T-helper 1 cell treated with Interleukin-12 subunit alpha and Interleukin-12 subunit beta and Interleukin-4 antibody, amounts not matched to agents 30 μg/mL and 1 μg/mL, for 36 hours (primary cell): ENCODE results near the gene ZNF841.

Experiments used
- H3K27ac Mint-ChIP-seq: one replicate; pipeline ENCODE4 v1.8.0; 2021; ENCODE audit warnings: mild to moderate bottlenecking, mixed read lengths
- H3K27me3 Mint-ChIP-seq: one replicate; pipeline ENCODE4 v1.8.0; 2021; ENCODE audit warnings: low read depth, mixed read lengths
- H3K36me3 Mint-ChIP-seq: one replicate; pipeline ENCODE4 v1.8.0; 2021; ENCODE audit warnings: low read depth, mixed read lengths
- H3K4me1 Mint-ChIP-seq: one replicate; pipeline ENCODE4 v1.8.0; 2021; ENCODE audit warnings: low read depth, mixed read lengths
- H3K4me3 Mint-ChIP-seq: one replicate; pipeline ENCODE4 v1.8.0; 2021; ENCODE audit warnings: mild to moderate bottlenecking, moderate library complexity, mixed read lengths
- H3K9me3 Mint-ChIP-seq: one replicate; pipeline ENCODE4 v1.8.0; 2021; ENCODE audit warnings: mixed read lengths

Gene ZNF841

DNA sequence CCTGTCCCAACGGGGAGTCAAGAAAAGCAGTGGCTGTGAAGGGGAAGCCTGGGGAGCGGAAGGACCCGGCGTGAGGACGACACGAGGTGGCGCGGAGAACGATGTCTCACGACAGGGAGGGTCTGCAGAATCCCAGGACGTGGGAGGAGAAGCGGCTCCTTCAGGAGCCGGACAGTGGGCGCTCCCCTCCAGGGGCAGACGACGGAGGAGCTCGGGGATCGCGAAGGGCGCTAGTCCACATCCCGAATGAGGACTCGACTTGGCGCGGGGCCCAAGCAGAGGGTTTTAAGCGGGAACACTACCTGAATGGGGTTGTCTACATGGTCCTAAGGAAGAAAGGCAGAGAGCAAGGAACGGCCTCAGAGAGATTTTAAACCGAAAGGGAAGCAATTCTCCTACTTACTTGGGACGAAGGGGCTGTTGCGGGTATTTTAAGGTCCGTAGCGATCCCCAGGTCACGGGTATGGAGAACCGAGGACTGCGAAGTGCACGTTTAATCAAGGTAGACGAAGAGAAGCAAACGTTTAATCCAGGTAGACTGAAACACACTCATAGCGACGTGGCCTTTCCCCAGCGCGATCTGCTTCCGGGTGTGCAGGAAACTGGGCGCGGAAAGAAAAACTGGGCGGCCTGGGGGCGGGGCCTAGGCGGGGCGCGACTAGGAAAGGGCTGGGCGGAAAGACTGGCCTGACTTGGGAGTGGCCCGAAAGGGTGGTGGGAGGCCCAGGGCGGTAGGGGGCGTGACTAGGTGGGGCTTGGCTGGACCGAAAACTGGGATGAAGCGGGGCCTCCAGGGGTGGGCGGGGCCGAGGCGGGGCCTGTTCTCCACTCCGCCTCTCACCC lies at the start of gene ZNF841:
TSS of gene ZNF841 (minus strand) at position 594 of the 843 bp plus-strand sequence. CDS start 10,964 bp downstream, outside the sequence.
- Mint-ChIP-seq H3K27me3 (no peaks in the 10 kb centered on the region), H3K36me3 (peaks cover 50% of the 10 kb centered on the region), H3K4me1 (peaks cover 24% of the 10 kb centered on the region), H3K9me3 (peaks cover 83% of the 10 kb centered on the region), H3K4me3 (peak within 1 kb of the TSS; percentile 96), H3K27ac (peak within 1 kb of the TSS; percentile 96)

GRCh38 chr19:52142001-52142595 lies 46.5 kb upstream of the ZNF841 start:
- H3K4me3 Mint-ChIP-seq = no peak overlapping the region
- peaks cover 17% of the 10 kb centered on the region for H3K4me1 Mint-ChIP-seq
- no peak overlapping the region for H3K27ac Mint-ChIP-seq
- H3K27me3 Mint-ChIP-seq = no peaks in the 10 kb centered on the region
- H3K9me3 Mint-ChIP-seq = peaks cover 38% of the 10 kb centered on the region
- peaks cover 20% of the 10 kb centered on the region for H3K36me3 Mint-ChIP-seq

- peaks cover 24% of the 10 kb centered on the region for H3K36me3 Mint-ChIP-seq
- H3K4me3 Mint-ChIP-seq = no peak overlapping the region
Measured at GRCh38 chr19:52141203-52141602, 45.6 kb upstream of the ZNF841 start.

DNA sequence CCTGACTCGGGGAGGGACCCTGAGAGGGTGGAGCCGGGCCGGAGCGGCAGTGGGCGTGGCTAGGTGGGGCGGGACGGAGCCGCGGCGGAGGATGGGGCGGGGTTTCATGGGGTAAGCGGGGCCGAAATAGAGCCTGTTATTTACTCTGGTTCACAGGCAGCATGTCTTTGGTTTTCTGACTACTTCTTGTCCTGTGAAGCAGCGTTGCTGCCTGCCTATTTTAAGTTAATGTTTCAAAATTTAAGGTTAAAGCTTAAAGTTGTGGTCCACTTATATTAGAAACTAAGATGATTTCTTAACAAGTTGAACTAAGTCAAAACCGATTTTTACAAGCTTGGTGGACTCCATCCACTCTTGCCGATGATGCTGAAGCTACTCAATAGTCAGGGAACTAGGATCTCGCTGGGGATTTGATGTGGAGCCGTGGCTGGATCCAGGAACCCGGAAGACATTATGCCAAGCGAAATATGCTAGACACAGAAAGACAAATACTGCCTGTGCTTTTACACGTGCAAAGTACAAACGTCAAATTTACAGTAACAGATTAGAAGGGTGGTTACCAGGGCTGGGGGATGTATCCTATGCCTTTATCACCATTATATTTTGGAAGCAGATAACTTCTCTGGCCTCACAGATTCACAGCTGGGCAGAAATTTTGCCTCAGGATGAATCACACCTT lies 44.6 kb upstream of the ZNF841 start:
- Mint-ChIP-seq H3K4me1 (peaks cover 17% of the 10 kb centered on the region), H3K27me3 (no peaks in the 10 kb centered on the region), H3K36me3 (peaks cover 25% of the 10 kb centered on the region), H3K9me3 (peaks cover 37% of the 10 kb centered on the region), H3K4me3 (peak overlapping the region; percentile 94), H3K27ac (peak overlapping the region; percentile 87)

More at GRCh38 chr19:52141203-52141602, 45.6 kb upstream of the ZNF841 start:
- peaks cover 36% of the 10 kb centered on the region for H3K9me3 Mint-ChIP-seq
- no peak overlapping the region for H3K27ac Mint-ChIP-seq
- no peaks in the 10 kb centered on the region for H3K27me3 Mint-ChIP-seq
- peaks cover 17% of the 10 kb centered on the region for H3K4me1 Mint-ChIP-seq

GRCh38 chr19:52139252-52140031 lies 43.9 kb upstream of the ZNF841 start, which contains the start of gene ZNF616:
ZNF616 (minus strand) TSS chr19:52139938; CDS start chr19:52130512, 9,426 bp downstream.
- peaks cover 28% of the 10 kb centered on the region for H3K36me3 Mint-ChIP-seq
- peak within 1 kb of the TSS; percentile 87 for H3K27ac Mint-ChIP-seq
- peak within 1 kb of the TSS; percentile 94 for H3K4me3 Mint-ChIP-seq
- peaks cover 17% of the 10 kb centered on the region for H3K4me1 Mint-ChIP-seq
- H3K9me3 Mint-ChIP-seq = peaks cover 38% of the 10 kb centered on the region
- no peaks in the 10 kb centered on the region for H3K27me3 Mint-ChIP-seq

- peak overlapping the region; percentile 87 for H3K27ac Mint-ChIP-seq
- peaks cover 17% of the 10 kb centered on the region for H3K4me1 Mint-ChIP-seq
- peaks cover 42% of the 10 kb centered on the region for H3K9me3 Mint-ChIP-seq
- H3K36me3 Mint-ChIP-seq = peaks cover 32% of the 10 kb centered on the region
- peak overlapping the region; percentile 94 for H3K4me3 Mint-ChIP-seq
- no peaks in the 10 kb centered on the region for H3K27me3 Mint-ChIP-seq
Measured at GRCh38 chr19:52138983-52139251, 43.4 kb upstream of the ZNF841 start.

DNA sequence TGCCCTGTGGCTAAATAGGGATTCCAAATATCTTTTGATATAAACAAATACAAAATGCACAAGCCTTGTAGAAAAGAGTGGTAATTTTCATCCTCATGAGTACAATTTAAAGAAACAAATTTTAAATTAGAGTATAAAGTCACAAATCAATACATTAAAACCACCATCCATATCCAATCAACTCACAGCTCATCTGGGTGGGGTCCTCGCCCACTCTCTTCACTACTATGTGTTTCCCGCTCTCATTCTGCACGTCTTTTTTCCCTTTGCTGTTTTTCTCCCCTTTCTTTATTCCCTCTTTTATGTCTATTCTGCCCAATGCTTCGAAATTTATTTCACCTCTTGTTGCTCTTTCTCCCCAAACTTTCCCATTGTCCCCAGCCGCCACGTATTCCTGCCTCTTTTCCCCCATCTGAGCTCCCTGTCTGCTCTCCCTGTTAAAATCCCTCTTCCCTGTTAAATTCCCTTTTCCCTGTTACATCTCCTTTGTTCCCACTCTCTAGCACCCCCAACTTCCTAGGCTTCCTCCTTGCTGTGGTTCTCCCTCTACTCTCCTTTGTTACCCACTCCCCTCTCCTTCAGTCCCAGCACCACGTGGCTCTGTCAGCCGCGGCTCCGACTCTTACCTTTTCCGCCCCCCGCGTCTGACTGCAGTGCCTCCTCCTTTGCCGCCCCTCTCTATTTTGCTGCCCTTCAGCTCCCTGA lies 42.9 kb upstream of the ZNF841 start:
- H3K27me3 Mint-ChIP-seq = no peaks in the 10 kb centered on the region
- H3K4me3 Mint-ChIP-seq = peak overlapping the region; percentile 94
- H3K4me1 Mint-ChIP-seq = peaks cover 17% of the 10 kb centered on the region
- peaks cover 34% of the 10 kb centered on the region for H3K36me3 Mint-ChIP-seq
- H3K9me3 Mint-ChIP-seq = peaks cover 45% of the 10 kb centered on the region
- H3K27ac Mint-ChIP-seq = peak overlapping the region; percentile 87

DNA sequence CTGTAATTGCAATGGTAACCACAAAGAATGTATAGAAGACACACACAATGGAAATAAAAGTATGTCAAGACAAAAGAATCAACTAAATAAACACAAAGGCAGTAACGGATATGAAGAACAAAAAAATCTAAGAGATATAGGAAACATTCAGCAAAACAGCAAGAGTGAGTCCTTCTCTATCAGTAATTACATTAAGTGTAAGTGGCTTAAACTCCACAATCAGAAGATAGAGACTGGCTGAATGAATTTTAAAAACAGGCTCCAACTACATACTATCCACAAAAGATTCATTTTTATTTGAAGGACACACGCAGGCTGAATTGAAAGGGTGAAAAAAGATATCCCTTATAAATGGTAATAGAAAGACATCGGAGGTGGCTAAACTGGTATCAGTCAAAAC lies 24.7 kb upstream of the ZNF841 start:
- peaks cover 70% of the 10 kb centered on the region for H3K36me3 Mint-ChIP-seq
- no peak overlapping the region for H3K4me3 Mint-ChIP-seq
- no peak overlapping the region for H3K27ac Mint-ChIP-seq
- no peaks in the 10 kb centered on the region for H3K27me3 Mint-ChIP-seq
- no peaks in the 10 kb centered on the region for H3K4me1 Mint-ChIP-seq
- peaks cover 72% of the 10 kb centered on the region for H3K9me3 Mint-ChIP-seq

DNA sequence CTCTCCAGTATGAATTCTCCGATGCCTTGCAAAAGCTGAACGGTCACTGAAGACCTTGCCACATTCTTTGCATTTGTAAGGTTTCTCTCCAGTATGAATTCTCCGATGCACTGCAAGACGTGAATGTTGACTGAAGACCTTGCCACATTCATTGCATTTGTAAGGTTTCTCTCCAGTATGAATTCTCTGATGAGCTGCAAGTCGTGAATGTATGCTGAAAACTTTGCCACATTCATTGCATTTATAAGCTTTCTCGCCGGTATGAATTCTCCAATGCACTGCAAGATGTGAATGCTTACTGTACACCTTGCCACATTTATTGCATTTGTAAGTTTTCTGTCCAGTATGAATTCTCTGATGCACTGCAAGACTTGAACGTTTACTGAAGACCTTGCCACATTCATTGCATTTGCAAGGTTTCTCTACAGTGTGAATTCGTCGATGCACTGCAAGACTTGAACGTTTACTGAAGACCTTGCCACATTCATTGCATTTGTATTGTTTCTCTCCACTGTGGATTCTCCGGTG lies 20.0 kb upstream of the ZNF841 start:
- Mint-ChIP-seq H3K9me3 (peaks cover 82% of the 10 kb centered on the region), H3K4me1 (no peaks in the 10 kb centered on the region), H3K27ac (no peak overlapping the region), H3K4me3 (no peak overlapping the region), H3K36me3 (peaks cover 53% of the 10 kb centered on the region), H3K27me3 (no peaks in the 10 kb centered on the region)

DNA sequence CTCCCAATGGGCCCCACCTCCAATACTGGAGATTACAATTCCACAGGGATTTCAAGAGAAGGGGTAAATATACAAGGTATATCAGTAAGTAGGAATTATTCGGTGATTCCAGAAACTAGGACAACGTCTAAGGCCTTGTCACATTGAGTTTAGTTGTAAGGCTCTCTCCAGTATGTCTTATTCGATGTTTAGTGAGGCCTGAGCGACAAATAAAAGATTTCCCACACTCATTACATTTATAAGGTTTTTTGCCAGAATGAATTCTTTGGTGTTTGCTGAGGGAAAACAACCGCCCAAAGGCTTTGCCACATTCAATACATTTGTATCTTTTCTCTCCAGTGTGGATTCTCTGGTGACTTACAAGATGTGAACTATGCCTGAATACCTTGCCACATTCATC lies 19.1 kb upstream of the ZNF841 start:
- Mint-ChIP-seq H3K9me3 (peaks cover 82% of the 10 kb centered on the region), H3K4me3 (no peak overlapping the region), H3K27ac (no peak overlapping the region), H3K4me1 (no peaks in the 10 kb centered on the region), H3K36me3 (peaks cover 44% of the 10 kb centered on the region), H3K27me3 (no peaks in the 10 kb centered on the region)

- Mint-ChIP-seq H3K9me3 (peaks cover 80% of the 10 kb centered on the region), H3K4me3 (no peak overlapping the region), H3K4me1 (no peaks in the 10 kb centered on the region), H3K36me3 (peaks cover 29% of the 10 kb centered on the region), H3K27ac (no peak overlapping the region), H3K27me3 (no peaks in the 10 kb centered on the region)
Measured at GRCh38 chr19:52112624-52113023, 17.1 kb upstream of the ZNF841 start.

DNA sequence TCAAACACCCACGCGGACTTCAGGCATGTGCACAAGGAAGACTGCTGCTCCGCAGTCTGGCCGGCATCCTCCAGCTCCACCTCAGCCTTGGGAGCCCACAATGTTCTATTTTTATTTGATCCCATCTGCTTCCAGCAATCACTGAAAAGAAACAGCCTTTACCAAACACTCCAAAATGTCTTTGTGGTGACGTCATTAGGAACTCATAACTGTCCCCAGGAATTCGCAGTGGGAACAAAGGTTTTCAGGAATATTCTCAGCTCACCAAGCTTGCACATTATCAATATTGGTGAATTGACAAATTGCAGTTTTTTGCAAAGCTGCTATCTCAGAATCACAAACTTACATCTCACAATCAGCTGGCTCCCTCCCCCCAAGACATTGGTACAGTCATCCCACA lies 15.2 kb upstream of the ZNF841 start:
- Mint-ChIP-seq H3K27me3 (no peaks in the 10 kb centered on the region), H3K27ac (no peak overlapping the region), H3K36me3 (peaks cover 18% of the 10 kb centered on the region), H3K9me3 (peaks cover 80% of the 10 kb centered on the region), H3K4me1 (no peaks in the 10 kb centered on the region), H3K4me3 (no peak overlapping the region)

GRCh38 chr19:52102782-52103181 lies 7.2 kb upstream of the ZNF841 start:
- Mint-ChIP-seq H3K36me3 (peaks cover 2% of the 10 kb centered on the region), H3K4me1 (no peaks in the 10 kb centered on the region), H3K27ac (no peak overlapping the region), H3K27me3 (no peaks in the 10 kb centered on the region), H3K4me3 (no peak overlapping the region), H3K9me3 (peaks cover 47% of the 10 kb centered on the region)
